Renal pelvis (tissue), 4 donors: ENCODE results near the gene ANKRD11. TPM values are rescaled to one million over a fixed set of nuclear protein-coding genes. Genes with fewer than 3 reads are reported as not detected.
A peak's percentile ranks its signal among the peaks of the same experiment; 100 is the strongest.
"Not testable (repeated sequence)": the region's sequence is repeated elsewhere in the genome, so short reads cannot be mapped to it uniquely, and the experiment has no call there.

Source experiments
- DNase-seq: peaks from one replicate; pipeline ENCODE4 v3.0.0-alpha.2; 2013
- polyA plus RNA-seq, 3 donors: library from polyadenylated mRNA; unstranded; fragments of 120-200 nt; gene quantifications; one replicate each; pipeline ENCODE4 v1.2.1, GENCODE V29; 2013; ENCODE audit not compliant: insufficient read length in 3 of 3

The ANKRD11 gene
- polyA plus RNA-seq, 3 donors, result 98.8 to 129 (median 113) TPM

DNA sequence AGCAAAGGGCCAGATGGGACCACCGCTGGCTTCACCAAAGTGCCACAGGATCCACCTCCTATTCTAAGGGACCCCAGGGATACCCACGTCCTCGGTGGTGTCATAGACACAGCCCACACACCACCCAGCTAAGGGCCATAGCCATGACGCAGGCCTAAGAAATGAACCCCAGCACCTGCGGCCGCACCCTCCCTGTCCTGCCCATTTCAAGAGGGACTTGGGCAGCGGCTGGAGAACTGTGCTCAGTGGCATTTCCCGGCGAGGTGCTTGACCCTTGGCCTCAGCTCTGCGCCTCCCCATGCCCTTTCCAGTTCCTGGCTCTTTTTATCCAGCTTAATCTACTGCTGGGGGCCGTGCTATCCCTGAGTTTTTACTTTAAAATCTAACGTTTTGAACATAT, 245.6 kb downstream of the ANKRD11 start:
- DNase-seq, result no peak

DNA sequence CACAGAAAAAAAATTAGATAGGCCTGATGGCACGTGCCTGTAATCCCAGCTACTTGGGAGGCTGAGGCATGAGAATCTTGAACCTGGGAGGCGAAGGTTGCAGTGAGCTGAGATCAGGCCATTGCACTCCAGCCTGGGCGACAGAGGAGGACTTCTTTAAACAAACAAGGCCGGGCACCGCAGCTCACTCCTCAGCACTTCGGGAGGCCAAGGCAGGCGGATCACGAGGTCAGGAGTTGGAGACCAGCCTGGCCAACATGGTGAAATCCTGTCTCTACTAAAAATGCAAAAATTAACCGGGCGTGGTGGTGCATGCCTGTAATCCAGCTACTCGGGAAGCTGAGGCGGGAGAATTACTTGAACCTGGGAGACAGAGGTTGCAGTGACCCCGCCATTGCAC, 246.1 kb downstream of the ANKRD11 start:
- not testable (repeated sequence) for DNase-seq

DNA sequence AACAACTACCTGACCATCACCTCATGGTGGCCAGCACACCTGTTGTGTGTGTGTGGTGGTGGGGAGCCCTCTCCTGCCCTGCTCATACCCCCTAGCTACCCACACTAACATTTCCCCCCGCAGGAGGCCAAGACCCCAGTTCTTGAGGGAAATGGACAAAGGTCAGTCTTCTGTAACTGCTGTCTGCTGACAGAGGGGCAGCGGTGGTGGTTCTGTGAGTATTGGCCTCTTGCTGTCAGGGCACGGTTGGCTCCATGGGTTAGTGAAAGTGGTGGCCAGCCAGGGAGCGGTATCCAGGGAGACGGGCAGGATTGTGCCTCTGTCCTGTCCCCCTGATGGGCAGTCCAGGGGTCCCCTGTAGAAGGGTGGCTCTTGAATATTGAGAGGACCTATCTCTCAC, 246.7 kb downstream of the ANKRD11 start:
- DNase-seq, result no peak

DNA sequence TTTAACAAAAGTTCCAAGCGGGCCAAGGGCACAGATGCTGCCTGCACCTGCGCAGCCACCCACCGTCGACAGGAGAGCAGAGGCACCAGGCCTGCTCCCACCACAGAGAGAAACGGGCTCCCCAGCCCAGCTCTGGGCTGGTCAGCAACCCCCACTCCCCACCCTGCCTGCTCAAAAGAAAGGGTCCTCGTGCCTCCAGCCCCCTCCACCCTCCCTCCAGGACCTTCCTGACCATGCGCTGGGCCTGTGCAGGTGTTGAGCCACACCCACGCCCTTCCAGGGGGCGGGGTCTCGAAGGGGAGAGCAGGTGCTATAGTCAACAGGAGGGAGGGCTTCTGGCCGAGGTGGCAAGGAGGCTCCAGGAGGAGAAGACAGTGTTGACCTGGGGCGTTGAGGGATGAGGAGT, 247.6 kb downstream of the ANKRD11 start:
- no peak for DNase-seq

DNA sequence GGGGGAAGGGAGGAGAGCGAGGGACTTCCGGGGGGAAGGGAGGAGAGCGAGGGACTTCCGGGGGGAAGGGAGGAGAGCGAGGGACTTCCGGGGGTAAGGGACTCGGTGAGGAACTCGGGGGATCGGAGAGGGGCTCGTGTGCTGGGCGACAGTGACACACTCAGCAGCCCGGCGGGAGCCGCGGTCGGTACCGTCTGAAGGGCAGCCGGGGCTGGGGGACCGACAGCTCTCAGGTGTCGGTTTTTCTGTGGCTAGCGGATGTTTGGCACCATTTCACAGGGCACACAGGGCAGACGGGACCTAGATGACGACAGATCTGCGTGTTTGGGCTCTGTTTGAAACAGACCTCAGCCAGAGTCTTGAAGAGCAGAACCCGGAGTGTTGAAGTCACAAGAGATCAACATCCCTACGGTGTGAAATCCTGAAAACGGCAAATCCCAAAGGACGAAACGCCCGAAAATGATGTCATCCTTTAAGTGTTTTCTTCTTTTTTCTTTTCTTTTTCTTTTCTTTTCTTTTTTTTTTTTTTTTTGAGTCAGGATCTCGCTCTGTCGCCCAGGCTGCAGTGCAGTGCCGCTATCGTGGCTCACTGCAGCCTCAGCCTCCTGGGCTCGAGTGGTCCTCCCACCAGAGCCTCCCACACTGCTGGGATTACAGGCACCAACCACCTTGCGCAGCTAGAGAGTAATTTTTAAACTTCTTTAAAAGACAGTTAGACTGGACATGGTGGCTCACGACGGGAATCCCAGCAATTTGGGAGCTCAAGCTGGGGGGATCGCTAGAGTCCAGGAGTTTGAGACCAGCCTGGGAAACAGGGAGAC, 249.0 kb downstream of the ANKRD11 start:
- peak; percentile 80 for DNase-seq

DNA sequence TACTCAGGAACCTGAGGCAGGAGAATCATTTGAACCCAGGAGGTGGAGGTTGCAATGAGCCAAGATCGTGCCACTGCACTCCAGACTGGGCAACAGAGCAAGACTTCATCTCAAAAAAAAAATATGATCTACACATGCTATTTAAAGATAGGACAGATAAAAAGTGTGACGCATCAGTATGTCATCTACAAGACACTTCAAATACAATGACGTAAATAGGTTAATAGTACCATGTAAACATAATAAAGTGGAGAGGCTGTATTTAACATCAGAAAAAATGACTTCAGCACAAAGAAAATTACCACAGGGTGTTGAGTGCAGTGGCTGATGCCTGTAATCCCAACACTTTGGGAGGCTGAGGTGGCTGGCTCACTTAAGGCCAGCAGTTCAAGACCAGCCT, 252.6 kb downstream of the ANKRD11 start:
- DNase-seq, result no peak

DNA sequence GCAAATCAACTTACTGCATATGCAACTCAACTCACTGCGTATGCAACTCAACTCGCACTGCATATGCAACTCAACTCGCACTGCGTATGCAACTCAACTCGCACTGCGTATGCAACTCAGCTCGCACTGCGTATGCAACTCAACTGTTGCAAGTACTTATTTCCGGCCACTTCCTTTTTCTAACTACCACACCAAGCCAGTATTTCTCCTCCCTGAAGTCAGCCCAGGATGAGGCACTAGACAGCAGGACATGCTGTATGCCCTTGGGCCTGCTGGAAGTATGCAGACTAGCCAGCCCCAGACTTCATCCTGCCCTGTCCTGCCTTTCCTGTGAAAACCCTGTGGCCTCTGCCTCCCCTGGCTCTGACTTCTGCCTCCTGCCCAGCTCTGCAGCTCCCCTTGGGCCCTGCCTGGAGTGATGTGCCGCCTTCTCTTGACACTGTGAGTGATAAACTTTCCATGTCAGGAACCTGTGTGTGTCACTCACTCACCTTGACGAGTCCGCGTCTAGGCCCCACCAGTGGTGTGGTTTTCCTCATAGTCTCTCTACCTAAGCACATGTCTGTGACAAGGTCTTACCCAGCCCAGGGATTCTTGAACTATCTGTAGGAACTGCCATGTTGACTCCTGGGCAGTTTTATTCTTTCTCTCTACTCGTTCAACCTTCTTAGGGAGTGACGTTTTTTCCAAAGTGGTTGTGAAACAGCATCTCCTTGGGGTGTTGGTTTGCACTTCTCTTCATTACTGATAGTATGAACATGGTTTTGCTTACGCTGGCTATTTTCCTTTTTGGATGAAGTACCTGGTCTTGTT, 256.5 kb downstream of the ANKRD11 start:
- DNase-seq, result no peak

DNA sequence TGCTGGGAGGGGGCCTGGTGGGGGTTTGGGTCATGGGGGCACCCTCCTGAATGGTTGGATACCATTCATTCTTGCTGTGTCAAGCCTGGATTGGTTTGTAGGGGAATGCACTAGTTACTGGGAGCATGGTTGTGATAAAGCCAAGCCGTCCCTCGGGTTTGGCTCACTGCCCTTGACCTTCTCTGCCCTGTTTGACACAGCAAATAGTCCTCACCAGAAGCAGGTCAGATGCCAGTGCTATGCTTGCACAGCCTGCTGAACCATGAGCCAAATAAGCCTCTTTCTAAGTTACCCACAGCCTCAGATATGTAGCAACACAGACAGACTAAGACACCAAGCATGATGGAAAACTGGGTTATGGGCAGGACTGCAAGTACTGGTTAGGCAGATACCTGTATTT, 258.3 kb downstream of the ANKRD11 start:
- DNase-seq, result no peak

DNA sequence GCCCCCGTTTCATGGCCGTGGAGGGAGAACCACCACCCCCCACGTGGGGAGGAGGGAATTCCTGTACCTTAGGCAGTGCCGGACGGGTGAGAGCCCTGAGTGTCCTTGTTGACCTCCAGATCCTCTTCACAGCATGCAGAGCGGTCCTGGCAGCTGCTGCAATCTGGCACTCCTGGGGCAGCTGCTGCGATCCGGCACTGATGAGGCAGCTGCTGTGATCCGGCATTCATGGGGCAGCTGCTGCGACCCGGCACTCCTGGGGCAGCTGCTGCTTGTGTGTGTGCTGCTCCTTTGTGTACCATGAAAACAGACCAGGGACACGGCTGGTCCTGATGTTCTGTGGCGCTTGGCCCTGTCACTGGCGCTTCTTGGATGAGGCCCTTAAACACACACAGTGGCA, 260.1 kb downstream of the ANKRD11 start:
- DNase-seq, result no peak

DNA sequence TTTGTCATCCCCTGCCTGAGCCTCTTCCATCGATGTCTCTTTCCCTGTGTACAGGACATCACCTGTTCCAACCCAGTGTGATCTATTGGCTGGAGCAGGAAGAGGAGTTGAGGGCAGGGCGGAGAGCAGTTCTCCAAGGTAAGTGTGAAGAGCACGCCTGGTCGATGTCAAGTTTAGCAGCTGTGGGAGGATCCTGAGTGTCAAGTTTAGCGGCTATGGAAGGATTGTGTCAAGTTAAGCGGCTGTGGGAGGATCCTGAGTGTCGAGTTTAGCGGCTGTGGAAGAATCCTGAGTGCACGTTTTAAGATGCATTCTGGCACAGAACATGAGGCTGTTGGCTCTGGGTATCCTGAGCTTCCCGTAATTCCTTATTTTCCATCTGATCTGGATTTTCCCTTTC, 265.7 kb downstream of the ANKRD11 start:
- DNase-seq, result no peak

DNA sequence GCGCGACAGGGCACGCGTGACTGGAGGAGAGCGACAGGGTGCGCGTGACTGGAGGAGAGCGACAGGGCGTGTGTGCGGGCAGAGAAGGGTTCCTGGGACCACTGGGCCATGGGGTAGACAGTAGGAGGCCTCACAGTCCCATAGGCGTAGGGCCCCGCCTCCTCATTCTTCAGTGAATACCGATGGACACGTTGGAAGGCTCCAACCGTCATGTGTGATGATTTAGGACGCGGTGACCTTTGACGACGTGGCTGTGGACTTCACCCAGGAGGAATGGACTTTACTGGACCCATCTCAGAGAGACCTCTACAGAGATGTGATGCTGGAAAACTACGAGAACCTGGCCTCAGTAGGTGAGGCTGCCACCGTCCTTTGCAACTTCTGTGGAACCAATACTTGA, 267.4 kb downstream of the ANKRD11 start:
- no peak for DNase-seq

DNA sequence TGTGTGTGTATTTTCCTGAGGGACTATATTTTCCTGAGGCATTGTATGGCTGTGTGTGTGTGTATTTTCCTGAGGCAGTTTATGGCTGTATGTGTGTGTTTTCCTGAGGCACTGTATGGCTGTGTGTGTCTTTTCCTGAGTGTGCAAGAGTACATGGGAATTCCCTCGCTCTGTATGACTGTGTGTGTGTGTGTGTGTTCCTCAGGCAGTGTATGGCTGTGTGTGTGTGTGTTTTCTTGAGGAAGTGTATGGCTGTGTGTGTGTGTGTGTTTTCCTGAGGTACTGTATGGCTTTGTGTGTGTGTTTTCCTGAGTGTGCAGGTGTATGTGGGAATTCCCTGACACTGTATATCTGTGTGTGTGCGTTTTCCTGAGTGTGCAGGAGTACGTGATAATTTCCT, 268.8 kb downstream of the ANKRD11 start:
- DNase-seq, result no peak

DNA sequence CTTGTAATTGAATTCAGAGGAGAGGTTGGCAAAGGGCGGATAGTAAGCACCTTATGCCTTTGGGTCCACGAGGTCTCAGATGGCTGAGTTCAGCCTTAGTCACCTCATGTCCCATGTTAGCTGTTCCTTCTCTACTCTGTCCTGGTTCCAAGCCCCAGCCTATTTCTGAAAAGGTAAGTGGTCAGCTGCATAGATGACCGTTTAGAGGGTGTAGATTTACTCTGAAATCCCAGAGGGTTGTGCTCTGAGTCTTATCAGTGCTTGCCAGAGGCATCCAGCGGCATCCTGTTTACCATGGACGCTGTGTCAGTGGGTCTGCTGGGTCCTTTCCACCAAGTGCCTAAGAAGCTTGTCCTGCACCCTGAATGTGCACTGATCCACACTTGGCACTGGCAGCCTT, 271.0 kb downstream of the ANKRD11 start:
- no peak for DNase-seq

Other genes with a start within 250 kb of the ANKRD11 start
- 100 to 1,000 TPM in 2 of 3 donors, 10 to 100 TPM in 1; 90.6 to 139 (median 130) TPM for gene SPG7, start 17.8 kb upstream of the ANKRD11 start, polyA plus RNA-seq
- gene RPL13, start 70.1 kb upstream of the ANKRD11 start, polyA plus RNA-seq, result 1,000 to 10,000 TPM; 2,112 to 2,734 (median 2,679) TPM
- 1 to 10 TPM; 4.2 to 8.7 (median 5.6) TPM for gene CPNE7, start 85.2 kb upstream of the ANKRD11 start, polyA plus RNA-seq
- 10 to 100 TPM; 31.6 to 76.5 (median 60.1) TPM for gene DPEP1, start 123.1 kb upstream of the ANKRD11 start, polyA plus RNA-seq
- 10 to 100 TPM; 82.8 to 96.3 (median 91.1) TPM for gene CHMP1A, start 167.1 kb upstream of the ANKRD11 start, polyA plus RNA-seq
- gene SPATA33, start 167.3 kb upstream of the ANKRD11 start, polyA plus RNA-seq, result 10 to 100 TPM; 16.5 to 18.3 (median 17.3) TPM
- gene CDK10, start 196.1 kb upstream of the ANKRD11 start, polyA plus RNA-seq, result 100 to 1,000 TPM; 115 to 150 (median 147) TPM
- gene SPATA2L, start 211.1 kb upstream of the ANKRD11 start, polyA plus RNA-seq, result 1 to 10 TPM; 7.5 to 9.0 (median 9.0) TPM
- 10 to 100 TPM; 12.8 to 16.8 (median 14.7) TPM for gene VPS9D1, start 230.3 kb upstream of the ANKRD11 start, polyA plus RNA-seq
- gene ZNF276, start 231.0 kb upstream of the ANKRD11 start, polyA plus RNA-seq, result 10 to 100 TPM; 25.4 to 38.7 (median 32.9) TPM